A673 (cell line): Measurements from ENCODE around the gene PCDHGA6.

Source experiments
- EZH2 ChIP-seq: fragments of 200-600 bp; sonication (generic); IDR thresholded peaks from 2 replicates; pipeline ENCODE4 v1.6.1; 2017; ENCODE audit warnings: borderline replicate concordance, low read depth, mild to moderate bottlenecking, mixed read lengths, antibody characterized with exemption, low read length; ENCODE audit not compliant: poor library complexity, severe bottlenecking
- TF ChIP-seq, protein P1 (sequence below): fragments of 300-800, 200-600 bp; sonication (generic); conservative IDR thresholded peaks from 2 replicates; pipeline ENCODE4 v1.5.1; 2017; ENCODE audit warnings: low read depth, mild to moderate bottlenecking, antibody characterized with exemption, low read length, moderate library complexity, mixed read lengths

DNA sequence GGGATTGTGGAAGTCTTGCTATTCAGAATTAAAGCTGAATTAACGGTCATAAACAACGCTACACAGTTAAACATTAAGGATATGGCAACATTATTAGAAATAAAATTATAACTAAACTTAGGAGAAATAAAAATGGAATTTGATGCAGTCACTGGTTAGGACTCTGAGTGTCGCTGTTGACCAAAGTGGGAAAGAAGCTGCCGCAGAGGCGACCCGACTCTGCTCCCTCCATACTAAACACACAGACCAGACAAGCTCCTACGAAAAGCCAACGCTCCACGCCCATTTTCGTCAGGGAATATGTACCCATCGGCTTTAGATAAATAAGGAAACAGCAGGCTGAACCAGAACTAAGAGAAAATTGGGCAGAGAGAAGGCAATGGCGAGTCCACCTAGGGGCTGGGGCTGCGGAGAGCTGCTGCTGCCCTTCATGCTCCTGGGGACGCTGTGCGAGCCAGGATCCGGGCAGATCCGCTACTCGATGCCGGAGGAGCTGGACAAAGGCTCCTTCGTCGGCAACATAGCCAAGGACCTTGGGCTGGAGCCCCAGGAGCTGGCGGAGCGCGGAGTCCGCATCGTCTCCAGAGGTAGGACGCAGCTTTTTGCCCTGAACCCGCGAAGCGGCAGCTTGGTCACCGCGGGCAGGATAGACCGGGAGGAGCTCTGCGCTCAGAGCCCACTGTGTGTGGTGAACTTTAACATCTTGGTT, 9.6 kb upstream of the PCDHGA6 start, which contains the start of gene PCDHGA5:
- TF ChIP-seq, protein P1, sequence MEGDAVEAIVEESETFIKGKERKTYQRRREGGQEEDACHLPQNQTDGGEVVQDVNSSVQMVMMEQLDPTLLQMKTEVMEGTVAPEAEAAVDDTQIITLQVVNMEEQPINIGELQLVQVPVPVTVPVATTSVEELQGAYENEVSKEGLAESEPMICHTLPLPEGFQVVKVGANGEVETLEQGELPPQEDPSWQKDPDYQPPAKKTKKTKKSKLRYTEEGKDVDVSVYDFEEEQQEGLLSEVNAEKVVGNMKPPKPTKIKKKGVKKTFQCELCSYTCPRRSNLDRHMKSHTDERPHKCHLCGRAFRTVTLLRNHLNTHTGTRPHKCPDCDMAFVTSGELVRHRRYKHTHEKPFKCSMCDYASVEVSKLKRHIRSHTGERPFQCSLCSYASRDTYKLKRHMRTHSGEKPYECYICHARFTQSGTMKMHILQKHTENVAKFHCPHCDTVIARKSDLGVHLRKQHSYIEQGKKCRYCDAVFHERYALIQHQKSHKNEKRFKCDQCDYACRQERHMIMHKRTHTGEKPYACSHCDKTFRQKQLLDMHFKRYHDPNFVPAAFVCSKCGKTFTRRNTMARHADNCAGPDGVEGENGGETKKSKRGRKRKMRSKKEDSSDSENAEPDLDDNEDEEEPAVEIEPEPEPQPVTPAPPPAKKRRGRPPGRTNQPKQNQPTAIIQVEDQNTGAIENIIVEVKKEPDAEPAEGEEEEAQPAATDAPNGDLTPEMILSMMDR, result 0 out of 2 replicates have a peak, but pooled peaks have one; percentile 15
- TF ChIP-seq EZH2, result no peak
